GM12872 (cell line): ENCODE data around the gene MAGEB6B.

Source experiments
- TF ChIP-seq, protein P1 (sequence below): IDR thresholded peaks from 3 replicates; pipeline ENCODE4 v1.5.1; 2011; ENCODE audit warnings: low read depth, mild to moderate bottlenecking, low read length, moderate library complexity; ENCODE audit not compliant: insufficient read depth

The MAGEB6B gene, protein sequence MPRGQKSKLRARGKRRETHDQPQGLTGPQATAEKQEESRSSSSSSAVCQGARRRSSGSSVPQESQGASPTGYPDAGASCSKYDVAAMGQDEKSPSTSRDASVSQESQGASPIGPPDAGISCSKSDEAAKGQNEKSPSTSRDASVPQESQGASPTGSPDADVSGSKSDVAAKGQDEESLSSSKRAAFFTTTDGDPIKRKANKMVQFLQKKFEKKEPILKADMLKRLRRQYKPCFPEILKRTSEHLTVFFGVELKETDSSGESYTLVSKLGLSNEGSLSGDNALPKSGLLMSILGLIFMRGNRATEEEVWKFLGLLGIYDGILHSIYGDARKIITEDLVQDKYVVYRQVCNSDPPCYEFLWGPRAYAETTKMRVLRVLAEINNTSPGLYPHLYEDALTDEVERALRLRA

DNA sequence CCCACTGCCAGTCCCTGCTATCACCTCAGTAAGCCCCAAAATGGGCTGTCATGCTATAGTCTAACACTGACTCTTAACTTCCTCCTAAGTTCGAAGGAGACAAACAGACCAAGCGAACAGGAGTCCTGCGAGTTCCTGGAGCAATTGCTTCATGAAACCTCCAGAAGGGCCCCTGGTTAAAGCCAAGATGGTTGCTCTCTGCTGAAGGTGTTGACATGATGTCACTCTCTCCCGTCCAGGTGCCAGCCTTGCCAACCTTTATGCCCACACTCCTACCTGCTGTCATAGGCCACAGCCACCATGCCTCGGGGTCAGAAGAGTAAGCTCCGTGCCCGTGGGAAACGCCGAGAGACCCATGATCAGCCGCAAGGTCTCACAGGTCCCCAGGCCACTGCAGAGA is at the start of gene MAGEB6B:
Gene MAGEB6B (plus strand): TSS at position 301 of the 400 bp plus-strand sequence. CDS start 0 bp downstream, at position 301.
- TF ChIP-seq, protein P1, sequence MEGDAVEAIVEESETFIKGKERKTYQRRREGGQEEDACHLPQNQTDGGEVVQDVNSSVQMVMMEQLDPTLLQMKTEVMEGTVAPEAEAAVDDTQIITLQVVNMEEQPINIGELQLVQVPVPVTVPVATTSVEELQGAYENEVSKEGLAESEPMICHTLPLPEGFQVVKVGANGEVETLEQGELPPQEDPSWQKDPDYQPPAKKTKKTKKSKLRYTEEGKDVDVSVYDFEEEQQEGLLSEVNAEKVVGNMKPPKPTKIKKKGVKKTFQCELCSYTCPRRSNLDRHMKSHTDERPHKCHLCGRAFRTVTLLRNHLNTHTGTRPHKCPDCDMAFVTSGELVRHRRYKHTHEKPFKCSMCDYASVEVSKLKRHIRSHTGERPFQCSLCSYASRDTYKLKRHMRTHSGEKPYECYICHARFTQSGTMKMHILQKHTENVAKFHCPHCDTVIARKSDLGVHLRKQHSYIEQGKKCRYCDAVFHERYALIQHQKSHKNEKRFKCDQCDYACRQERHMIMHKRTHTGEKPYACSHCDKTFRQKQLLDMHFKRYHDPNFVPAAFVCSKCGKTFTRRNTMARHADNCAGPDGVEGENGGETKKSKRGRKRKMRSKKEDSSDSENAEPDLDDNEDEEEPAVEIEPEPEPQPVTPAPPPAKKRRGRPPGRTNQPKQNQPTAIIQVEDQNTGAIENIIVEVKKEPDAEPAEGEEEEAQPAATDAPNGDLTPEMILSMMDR, result no peak

DNA sequence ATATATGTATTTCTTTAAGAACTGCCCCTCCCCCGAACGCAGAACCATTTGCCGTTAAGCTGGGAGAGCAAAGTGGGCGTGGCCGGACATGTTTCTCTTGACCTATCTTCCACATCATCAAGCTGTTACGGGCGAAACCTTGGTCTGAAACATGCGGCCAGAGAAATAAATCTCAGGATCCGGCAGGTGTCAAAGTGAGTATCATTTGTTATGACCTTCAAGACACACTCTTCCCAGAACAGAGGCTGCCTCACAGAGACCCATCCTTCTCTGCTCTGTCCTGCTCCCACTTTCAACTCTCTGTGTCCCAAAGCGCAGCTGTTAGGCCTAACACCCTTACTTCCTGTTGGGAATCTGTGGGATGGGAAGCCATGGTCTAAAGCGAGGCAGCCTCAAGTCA is 22.1 kb upstream of the MAGEB6B start, which contains the start of gene MAGEB18:
Gene MAGEB18 (plus strand): TSS at position 70 of the 400 bp plus-strand sequence. CDS start 643 bp downstream, outside the sequence.
- TF ChIP-seq, protein P1, result no peak

DNA sequence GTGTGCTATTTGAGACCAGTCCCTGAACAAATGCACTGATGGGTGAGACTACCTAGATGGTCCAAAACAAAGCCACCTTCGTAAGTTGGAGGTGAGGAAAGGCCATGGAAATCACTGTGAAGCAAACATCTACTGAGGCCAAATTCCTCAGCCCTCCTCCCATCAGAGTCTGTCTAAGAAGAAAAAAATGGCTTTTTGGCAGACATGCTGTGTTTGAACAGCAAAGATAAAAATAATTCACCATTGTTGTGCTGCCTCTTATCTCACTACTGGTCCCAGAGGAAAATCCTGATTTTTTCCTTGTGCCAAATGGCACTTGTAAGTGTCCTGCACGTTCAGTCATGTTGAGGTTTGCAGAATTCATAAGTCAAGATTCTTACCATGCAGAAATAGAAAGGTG is 14.4 kb upstream of the MAGEB6B start:
- TF ChIP-seq, protein P1, result no peak

DNA sequence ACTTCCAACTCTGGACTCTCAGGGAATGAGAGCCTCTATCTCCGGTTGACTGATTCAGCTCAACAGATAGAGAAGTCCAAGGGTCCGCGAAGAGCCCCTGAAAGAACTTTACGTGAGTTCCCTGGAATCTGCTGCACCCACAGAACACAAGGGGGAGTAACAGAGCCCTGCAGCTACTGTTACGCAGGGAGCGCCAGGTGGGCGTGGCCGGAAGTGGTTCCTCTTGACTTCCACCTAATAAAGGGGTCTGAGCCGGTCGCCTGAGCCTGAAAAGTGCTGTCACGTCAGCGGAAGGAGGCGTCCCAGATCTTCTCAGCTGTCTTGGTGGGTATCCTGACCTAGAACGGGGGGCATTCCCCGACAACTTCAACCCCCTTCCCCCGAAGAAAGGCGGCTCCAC is 31.8 kb downstream of the MAGEB6B start, which contains the start of gene MAGEB6:
Gene MAGEB6 (plus strand): TSS at position 237 of the 400 bp plus-strand sequence. CDS start 1,407 bp downstream, outside the sequence.
- TF ChIP-seq, protein P1, result no peak

DNA sequence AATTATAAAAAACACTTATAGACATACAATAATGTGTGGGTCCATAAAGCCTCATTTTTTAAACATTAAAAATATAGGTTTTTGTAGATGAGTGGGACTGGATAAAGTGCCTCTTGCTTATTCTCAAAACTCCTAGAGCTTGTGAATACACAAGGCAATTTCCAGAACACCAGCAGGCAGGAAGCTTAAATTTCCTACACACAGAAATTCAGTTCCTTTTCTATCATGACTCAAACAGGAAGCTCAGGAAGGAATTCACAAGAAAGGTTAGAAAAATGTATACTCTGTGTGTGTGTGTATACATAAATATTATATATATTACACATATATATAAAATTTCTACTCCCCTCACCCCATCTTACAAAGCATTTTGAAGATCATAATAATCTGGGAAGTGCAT is 43.2 kb downstream of the MAGEB6B start:
- TF ChIP-seq, protein P1, result no peak

DNA sequence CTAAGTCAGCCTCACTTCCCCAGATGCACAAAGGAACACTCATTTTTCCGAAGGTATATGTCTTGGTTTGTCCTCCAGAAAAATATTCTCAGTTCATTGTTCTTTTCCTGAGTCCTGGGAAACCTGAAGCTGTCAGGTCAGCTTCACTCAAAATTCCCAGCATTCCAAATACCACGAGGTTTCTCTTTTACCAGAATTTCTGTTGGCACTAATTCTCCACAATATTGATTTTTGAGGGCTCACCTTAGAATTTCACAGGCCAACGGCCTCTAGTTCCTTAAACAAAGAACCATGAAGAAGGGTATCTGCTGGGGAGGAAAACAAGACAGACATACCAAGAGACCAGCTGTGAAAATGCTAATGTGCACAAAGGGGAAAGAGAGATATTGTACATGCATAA is 47.6 kb downstream of the MAGEB6B start:
- TF ChIP-seq, protein P1, result no peak
